T-helper 22 cell (primary cell): ENCODE measurements around the gene HOXB4.

ENCODE experiments used
- DNase-seq: peaks from one replicate; pipeline ENCODE4 v3.0.0-alpha.2; 2020; ENCODE audit warnings: low read depth

HOXB4 gene

DNA sequence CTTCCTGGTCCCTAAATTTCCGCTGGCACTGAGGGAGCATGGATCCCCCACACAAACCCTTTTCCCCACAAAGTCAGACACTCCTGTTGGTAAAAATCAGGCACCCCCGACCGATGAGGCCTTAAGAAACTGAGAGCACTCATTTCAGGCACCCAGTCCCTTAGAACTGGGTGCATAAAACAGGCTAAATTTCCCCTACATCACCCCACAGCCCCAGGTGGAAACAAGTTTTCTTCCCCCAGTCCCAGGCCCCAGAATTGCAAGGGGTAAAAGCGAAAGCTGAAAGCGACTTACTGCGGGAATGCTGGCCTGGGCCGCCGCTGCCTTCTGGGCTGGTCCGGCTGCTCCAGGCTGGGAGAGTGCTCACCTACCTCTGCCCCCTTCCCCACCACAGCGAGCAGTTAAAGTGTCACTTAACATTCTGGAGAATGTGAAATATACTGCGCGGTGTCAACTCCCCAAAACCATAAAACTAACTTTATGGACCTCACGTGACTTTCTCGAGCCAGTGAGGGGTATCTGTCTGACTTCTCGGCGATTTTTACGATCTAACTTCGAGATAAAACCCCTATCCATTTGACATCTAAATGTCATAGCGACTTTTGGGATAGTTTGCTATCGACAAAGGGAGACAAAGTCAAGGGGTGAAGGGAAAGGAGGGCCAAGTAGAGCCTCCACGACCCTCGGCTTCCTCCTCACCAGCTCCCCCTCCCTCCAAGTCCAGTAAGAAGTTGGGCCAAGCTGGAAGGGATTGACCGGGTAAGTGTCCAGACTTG lies 11.9 kb upstream of the HOXB4 start, which contains the start of gene HOXB3:
TSS of gene HOXB3 (minus strand) at position 411 of the 776 bp plus-strand sequence. CDS start 37,767 bp downstream, outside the sequence.
- DNase-seq = no peak

DNA sequence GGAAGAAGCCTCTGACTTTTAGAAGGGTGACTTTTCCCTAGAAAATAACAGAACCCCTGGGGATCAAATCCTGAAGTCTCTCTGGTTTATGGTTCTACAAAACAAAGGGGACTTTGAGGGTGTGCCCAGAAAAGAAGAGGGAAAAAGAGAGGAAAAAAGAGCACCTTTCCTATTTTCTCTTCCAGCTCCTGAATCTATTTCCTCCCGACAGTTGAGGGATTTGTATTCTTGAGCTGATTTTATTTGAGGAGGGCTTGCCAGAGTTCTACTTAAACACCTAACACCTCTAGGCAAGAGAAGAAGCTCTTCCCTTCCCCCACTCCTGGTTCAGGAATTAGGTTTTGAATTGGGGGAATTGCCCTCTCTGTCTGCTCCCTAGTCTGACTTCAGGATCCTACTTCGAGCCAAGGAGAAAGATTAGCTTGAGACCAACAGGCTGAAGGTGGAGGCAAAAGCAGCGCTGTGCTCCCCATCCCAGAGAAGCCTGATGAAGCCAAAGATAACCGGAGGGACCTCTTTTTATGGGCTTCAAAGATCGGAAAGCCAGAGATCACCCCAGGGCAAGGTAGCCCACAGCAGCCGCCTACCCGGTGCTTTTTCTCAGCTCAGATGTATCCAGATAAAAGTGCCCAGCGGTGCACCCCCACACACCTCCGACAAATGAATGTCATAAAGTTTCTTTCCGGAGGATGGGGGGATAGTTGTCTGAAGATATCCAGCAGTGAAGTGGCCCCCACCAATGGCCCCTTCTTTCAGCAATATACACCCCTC lies 11.1 kb upstream of the HOXB4 start:
- DNase-seq = no peak

DNA sequence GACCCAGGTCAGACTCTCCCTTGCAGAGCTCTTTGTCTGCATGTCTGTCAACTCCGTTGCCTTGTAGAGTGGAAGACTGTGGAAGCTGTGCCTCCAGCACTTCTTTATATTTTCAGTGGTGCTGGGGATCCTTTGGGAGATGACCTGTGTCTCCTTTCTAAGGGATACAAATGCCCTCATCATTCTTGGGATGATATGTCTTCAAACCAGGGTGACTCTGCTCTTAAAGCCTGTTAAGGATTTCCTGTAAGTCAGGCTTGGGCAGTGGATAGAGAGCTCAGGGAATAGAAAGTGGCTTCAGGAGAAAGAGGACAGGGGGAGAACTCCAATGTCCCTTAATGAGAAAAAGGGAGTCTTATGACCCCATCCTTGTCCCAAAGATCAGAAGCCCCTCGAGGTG lies 10.4 kb upstream of the HOXB4 start:
- no peak for DNase-seq

DNA sequence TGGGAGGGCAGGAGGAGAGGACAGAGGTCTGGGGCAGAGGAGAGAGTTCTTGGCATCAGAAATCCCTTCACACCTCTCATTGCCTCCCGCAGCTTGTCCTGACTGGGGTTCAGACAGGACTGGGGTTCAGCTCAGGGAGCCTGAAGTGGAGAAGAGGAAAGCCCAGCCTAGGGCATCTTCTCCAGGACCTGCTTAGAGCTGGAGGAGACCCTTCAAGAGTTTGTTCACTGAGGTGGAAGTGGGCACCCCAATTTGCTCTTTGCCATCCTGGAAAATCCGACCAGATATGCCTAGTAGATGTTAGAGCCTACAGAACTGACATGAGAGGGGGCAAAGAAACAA lies 9.9 kb upstream of the HOXB4 start:
- DNase-seq = no peak

DNA sequence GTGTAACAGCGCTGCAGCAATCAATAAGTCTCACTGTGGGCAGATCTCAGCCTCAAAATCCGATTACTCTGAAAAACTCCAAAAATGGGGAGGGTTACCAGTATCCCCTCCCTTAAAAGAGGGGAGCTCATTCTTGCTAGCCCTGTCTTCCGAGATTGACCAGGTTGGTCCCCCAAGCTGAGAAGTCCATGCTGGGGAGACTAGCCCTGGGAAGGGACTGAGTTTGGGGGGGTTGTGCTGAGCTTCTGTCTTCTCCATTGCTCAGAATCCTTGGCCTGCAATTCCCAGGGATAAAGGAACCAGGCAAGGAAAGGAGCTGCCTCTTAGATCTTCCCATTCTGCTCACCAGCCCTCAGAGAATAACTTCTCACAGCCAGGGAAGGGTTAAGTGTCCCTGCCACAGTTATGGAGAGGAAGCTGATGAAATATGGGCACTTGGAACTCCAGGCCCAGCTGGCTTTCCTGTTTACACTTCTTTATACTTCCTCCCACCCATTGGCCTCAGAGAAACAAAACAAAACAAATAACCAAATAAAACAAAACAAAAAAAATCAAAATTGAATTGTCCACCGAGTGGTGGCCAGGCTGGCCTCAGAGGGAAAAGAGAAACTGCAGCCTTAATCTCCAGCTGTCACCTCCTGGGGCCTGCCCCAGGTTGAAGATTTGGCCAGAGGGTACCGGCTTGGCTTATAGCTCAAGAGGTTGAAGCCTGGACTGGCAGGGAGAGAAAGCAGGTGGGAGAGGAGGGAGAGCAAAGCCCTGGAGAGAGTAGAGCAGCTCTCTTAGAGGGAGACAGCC lies 9.3 kb upstream of the HOXB4 start:
- DNase-seq = no peak

DNA sequence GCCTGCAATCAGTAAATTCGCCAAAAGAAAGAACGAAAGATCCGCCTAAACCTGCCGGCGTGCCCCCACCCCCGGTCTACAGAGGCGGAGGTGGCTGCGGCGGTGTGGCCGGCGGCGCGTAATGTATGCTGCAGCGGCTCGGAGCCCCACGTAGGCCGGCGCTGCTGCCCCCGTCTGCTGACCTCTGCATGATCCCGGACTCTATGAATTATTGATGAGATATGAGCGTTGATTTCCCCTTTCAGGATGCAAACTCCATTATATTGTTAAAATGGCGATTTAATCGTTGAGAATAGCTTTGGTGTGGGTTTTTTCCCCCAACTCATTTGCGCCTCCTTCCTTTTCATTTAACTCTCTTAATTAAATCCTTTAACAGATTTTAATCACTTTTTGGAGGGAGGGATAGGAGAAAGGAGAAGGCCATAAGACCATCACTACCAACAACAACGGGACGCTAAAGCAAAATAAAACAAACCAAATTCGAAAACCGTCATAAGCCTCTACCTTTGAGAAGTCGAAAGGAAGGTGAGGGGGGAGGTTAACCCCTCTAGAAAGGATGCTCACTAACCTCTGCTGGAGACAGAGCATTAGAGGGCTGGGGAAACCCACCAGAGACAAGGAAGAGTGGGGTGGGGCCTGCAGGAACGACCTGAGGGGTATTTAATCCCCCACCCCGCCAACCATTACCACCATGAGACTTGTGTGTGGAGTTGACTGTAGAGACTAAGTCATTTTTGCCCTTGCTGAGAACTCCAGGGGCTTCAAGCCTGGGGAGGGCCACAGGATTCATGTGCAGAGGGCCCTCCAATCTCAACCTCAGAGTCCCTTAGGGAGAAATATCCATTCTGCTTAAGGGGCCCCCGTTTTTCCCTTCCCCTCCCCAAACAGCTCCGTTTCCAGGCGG lies 8.5 kb upstream of the HOXB4 start:
- DNase-seq = no peak

DNA sequence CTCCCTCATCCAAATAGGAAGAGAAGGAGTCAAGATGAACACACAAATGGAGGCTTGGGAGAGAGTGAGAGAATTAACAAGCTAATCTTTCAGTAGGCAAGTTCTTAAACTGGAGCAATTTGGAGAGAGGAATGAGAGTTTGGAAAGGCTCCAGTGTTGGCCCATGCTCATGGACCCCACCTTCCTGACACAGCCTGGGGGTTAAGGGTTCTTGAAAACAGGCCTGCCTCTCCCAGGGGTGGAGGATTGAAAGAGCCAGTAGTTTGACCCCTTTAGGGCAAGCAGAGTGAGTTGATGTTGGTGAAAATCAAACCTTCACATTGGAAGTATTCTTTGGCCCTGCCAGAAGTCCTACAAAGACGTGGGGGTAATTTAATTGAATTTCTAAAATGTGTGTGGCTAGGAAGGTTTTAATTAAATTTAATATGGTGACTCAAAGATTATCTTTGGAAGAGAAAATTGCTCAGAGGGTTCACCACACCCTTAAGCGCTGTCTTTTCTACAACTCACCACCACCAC lies 6.1 kb upstream of the HOXB4 start:
- no peak for DNase-seq

DNA sequence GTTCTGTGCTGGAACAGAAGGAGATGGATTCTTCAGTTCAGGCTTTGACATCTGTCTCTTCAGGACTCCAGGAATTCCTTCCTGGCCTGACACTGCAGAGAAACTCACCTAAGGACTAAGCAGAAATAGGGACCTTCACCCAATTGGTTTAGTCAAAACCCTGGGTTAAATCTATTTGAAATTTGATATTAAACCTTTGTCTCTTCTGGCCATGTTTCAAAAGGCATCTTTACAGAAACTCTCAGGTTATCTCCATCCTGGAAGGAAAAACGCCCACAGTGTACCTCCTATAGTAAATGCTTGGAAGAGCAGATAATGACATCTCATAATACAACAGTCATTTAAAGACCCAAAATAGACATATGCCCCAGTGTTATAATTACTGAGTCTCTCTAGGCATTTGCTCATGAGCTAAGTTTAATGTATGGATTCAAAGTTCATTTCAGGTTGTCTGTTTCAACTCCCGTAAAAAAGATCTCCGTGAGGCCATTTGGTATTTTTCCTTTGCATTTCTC lies 5.6 kb upstream of the HOXB4 start:
- no peak for DNase-seq

DNA sequence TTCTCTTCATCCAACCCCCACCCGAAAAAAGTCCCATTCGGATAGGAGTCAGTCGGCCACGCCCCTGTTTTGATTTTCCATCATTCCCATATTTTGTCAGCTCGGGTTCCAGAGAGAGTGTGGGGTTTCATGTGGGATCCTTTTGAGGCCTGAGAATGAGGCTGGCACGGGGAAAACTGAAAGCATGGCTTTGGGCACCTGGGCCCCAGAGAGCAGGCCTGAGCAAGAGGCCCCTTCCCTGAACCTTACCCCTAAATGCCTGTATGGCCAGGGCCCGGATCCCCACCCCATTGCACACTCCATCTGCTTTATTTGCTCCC lies 4.6 kb upstream of the HOXB4 start:
- no peak for DNase-seq

DNA sequence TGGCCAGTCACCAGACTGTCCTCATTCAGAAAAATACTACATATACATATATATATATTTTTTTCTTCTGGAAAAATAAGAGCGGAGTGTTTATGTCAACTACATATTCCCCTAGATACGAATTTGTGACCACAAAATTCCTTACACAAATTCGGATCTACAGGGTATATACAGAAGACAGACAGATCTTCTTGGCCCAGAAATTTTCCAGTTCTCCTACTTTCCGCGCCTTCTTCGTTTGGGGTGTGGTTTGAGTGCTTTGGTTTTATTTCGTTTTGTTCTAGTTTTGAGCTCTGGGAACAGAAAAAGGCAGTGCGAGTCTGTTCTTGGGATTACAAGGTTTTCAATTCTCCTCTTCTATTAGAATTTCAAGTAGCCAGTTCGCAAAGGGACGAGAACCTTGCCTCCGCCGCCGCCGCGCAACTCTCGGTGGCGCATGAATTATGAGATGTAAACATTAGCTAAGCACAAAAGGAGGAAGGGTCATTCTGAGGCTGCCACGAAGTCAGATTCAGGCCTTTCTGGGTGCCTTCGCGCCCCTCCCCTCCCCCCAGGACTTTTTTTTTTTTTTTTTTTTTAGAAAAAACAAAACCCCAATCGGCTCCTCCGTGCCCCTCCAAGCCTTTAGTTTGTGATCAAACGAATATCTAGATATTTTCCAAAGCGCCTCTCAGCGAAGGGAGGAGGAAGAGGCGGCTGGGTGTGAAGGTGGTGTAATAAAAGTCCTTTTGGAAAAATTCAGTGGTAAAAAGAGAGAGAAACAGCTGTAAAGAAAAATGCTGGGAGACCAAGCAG lies 1.8 kb upstream of the HOXB4 start:
- no peak for DNase-seq

DNA sequence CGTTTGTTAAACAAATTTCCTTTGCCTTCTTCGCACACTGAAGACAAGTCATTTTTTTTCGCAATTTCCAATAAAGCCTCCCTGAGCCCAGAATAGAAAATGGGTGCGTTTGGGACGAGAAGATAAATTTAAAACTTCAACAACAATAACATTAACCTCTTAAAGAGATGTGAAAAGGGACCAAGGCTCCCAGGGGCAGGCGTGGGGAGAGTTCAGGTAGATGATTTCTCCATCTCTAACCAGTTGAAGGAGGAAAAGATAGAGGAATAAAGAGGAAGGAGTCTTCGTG lies 1.3 kb upstream of the HOXB4 start:
- no peak for DNase-seq

DNA sequence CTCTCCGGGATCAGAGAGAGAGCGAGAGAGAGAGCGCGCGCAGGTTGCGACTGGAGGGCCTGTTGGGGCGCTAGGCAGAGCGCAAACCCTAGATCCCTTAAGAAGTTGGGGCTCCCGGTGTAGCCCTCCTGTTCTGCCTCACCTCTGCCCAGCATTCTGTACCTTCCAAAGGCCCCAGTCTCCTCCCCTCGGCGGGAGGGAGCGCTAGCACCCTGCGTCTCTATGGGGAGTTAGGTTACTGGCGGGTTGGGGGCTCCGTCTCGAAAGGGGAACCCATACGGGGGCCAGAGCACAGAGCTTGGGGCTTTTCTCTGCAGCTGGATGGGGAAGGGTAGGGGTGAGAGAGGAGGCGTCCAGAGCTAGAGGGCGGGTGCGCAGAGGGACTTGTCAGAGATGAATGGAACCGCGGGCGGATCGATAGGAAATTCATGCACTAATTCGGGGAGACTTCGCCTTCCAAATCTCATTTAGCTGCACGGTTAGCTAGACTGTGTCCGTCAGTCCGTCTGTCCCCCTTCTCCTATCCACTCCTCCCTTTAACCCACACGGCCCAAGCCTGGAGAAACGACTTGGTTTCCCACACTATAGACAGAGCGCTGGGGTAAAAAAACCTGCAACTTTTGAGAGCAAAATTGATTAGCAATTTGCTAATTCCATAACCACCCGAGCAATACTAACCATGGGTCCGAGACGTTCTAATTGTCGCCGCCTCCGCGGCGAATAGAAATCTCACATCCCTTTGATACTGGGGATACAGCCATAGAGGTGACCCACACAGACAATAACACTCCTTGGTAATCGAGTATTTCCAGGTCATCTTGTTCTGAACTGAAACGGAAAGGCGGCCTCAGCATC lies 693 bp upstream of the HOXB4 start:
- no peak for DNase-seq

DNA sequence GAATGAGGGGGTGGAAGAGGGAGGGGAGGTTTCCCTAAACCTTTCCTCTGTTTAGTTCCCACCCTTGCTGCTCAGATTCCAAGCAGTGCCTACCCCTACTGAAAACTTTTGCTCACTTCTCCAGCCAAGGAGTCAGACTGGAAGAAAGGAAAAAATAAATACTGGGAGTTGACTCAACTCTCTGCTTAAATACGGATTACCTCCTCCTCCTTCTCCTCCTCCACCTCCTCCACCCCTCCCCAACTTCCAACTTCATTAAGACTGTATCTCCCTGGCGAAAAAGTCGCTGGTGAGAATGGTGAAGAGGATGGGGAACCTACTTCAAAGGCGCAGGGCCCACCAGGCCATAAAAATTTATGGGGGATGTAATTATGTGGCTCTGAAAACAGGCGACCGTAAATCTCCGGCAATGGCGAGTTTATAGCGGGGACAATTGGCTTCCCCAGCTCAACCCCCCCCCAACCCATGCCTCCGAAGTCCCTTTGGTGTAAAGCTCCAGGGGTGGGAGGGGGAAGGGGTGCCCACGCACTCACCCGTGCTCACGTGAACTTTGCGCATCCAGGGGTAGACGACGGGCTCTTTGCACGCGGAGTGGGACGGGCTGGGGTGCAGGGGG lies 712 bp downstream of the HOXB4 start:
- no peak for DNase-seq

DNA sequence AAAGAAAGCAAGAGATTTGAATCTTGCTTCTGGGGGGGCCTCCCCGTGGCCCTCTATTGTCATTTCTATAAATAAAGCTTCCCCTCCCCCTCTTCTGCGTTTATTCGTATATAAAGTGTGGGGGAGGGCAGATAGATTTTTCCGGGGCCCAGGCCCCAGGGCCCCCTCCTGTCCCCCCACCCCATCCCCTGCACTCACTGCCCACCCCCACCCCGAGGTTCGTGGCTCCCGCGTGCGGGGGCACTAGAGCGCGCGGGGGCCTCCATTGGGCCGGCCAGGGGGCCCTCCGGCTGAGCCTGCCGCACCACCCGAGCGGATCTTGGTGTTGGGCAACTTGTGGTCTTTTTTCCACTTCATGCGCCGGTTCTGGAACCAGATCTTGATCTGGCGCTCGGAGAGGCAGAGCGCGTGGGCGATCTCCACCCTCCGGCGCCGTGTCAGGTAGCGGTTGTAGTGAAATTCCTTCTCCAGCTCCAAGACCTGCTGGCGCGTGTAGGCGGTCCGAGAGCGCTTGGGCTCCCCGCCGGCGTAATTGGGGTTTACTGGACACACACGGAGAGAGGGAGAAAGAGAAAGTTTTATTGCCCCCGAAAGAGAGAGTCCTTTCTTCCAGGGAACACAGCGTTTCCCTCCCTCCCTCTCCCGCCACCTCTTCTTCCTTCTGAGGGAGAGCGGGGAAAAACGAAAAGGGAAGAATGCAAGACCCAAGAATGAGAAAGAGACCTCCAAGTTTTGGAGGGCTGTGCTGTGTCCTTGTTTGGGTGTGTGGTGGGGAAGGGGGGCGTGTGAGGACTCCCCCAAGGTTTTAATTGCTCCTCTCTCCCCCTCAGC lies 1.5 kb downstream of the HOXB4 start:
- no peak for DNase-seq

DNA sequence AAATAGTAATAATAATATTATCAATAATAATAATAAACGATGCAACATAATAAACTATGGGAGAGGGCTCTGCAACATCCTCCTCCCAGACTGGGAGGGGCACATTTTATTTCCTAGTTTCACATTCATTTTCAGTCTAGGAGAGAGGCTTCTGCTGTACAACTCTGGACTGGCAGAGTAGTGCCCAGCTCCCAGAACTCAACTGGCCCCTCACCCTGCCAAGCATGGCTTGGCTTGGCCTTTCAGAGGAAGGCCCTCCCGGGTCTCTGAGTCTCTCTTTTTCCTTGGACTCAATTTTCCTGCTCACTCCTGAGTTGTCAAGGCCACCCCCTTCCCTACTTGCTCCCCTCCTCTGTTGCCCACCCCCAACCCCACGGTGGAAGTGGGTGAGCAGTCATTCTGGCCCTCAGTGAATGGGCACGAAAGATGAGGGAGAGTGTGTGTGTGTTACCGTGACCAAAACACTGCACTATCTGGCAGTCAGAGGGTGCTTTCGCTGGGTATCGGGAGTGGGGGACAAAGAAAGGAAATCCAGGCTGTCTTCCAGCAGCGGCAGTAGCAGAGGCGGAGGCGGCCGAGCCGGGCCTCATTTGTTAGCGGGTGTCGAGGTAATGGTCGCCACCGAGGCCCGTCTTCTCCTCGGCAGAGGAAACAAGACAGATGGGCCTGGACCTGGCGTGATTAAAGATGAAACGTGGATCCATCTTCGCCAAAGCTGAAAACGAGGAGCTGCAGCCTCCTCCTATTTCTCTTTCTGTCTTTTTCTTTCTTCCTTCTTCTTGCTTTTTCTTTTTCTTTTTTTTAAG lies 2.3 kb downstream of the HOXB4 start:
- DNase-seq = no peak

DNA sequence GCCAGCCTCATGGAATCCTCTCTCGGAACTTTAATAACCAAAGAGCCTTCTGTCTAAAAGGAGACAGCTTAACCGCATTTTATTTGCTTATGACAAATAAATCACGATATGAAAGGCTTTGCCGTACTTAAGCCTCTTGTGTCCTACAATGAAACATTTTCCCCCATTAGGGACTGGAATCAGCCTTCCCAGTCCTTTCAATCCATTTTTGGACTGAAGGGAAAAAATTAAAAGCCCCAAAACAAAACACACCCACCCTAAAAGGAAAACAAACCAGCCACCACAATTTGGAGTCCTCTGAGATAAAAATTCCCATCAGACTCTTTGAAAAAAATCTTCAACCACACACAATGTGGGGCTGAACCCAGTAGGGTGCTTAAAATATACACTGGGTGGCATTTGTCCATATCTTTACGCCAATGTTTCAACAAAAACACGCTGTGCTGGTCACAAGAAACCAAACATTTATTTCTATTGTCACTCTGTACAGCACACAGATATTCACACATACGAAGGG lies 3.0 kb downstream of the HOXB4 start:
- no peak for DNase-seq

DNA sequence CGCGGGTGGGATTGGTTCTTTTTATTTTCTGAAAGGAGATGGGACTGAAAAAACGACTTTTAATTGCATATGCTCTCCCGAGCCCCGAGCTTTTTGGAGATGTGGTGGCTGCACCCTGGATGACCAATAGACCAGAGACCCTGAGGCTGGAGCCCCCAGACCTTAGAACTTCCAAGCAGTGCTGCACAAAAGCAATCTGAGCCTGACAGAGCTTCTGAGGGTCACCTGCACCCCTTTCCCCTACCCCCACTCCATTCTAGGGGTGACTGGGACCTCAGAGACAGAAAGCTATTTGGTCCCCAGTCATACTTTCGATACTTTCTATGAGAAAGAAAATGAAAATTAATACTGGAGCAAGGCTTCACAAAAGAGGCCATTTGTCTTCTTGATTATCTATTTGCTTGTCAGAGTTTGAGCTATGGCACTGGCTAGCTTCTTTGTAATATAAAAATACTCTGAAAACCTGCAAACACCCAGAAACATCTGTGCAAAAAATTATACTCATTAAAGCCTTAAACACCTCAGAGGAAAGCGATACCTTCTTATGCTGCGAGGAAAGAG lies 3.6 kb downstream of the HOXB4 start:
- DNase-seq = no peak
